KMS-11 (cell line): ENCODE data around the gene PAFAH1B1.
"Not testable (repeated sequence)": the region's sequence is repeated elsewhere in the genome, so short reads cannot be mapped to it uniquely, and the experiment has no call there.

ENCODE experiments used
- H2AFZ ChIP-seq: fragments of 200-600 bp; sonication (generic); 2 replicates; pipeline ENCODE4 v1.6.1; 2016; ENCODE audit warnings: antibody characterized with exemption, mixed run types, low read depth
- H3K27ac ChIP-seq: fragments of 200-600 bp; sonication (generic); 2 replicates; pipeline ENCODE4 v1.6.1; 2016; ENCODE audit warnings: mild to moderate bottlenecking, mixed run types
- H3K27me3 ChIP-seq: fragments of 200-600 bp; sonication (generic); 2 replicates; pipeline ENCODE4 v1.6.1; 2017; ENCODE audit warnings: mild to moderate bottlenecking, low read depth, mixed run types, moderate library complexity; ENCODE audit not compliant: insufficient read depth
- H3K36me3 ChIP-seq: fragments of 200-600 bp; sonication (generic); 2 replicates; pipeline ENCODE4 v1.6.1; 2017; ENCODE audit warnings: mild to moderate bottlenecking, mixed run types; ENCODE audit not compliant: insufficient read depth
- H3K4me1 ChIP-seq: fragments of 200-600 bp; sonication (generic); 2 replicates; pipeline ENCODE4 v1.6.1; 2016; ENCODE audit warnings: mild to moderate bottlenecking, low read depth, mixed run types; ENCODE audit not compliant: poor library complexity, severe bottlenecking
- H3K4me2 ChIP-seq: fragments of 200-600 bp; sonication (generic); 2 replicates; pipeline ENCODE4 v1.7.0; 2016; ENCODE audit warnings: mild to moderate bottlenecking, mixed run types
- H3K4me3 ChIP-seq: fragments of 200-600 bp; sonication (generic); IDR thresholded peaks from 2 replicates; pipeline ENCODE4 v1.6.1; 2017; ENCODE audit warnings: low read depth, low read length, mixed read lengths; ENCODE audit not compliant: insufficient read depth
- H3K79me2 ChIP-seq: fragments of 200-600 bp; sonication (generic); 2 replicates; pipeline ENCODE4 v1.6.1; 2016; ENCODE audit warnings: low read depth, mixed run types; ENCODE audit not compliant: insufficient read depth
- H3K9ac ChIP-seq: fragments of 200-600 bp; sonication (generic); 2 replicates; pipeline ENCODE4 v1.6.1; 2016; ENCODE audit warnings: mild to moderate bottlenecking, mixed run types
- H4K20me1 ChIP-seq: fragments of 200-600 bp; sonication (generic); 2 replicates; pipeline ENCODE4 v1.6.1; 2016; ENCODE audit warnings: mild to moderate bottlenecking, mixed run types; ENCODE audit not compliant: insufficient read depth
- CTCF ChIP-seq: fragments of 200-600 bp; sonication (generic); conservative IDR thresholded peaks from 2 replicates; pipeline ENCODE4 v1.6.1; 2017; ENCODE audit warnings: low read depth, mild to moderate bottlenecking, antibody characterized with exemption, low read length, moderate library complexity, mixed read lengths

The PAFAH1B1 gene

GRCh38 chr17:2613089-2613808 is 19.8 kb downstream of the PAFAH1B1 start:
- Histone ChIP-seq H3K36me3 (no peaks in the 10 kb centered on the region), H3K27me3 (no peaks in the 10 kb centered on the region), H4K20me1 (peaks cover 44% of the 10 kb centered on the region), H3K27ac (no peak overlapping the region), H2AFZ (no peak overlapping the region), H3K4me2 (no peak overlapping the region), H3K79me2 (peaks cover 97% of the 10 kb centered on the region), H3K4me1 (no peaks in the 10 kb centered on the region), H3K9ac (no peak overlapping the region), H3K4me3 (no peak overlapping the region)
- TF ChIP-seq CTCF: no peak

- H3K4me1 ChIP-seq: no peaks in the 10 kb centered on the region
- no peaks in the 10 kb centered on the region for H3K36me3 ChIP-seq
Observed at GRCh38 chr17:2615882-2616281, 22.4 kb downstream of the PAFAH1B1 start.

GRCh38 chr17:2621241-2621640 is 27.8 kb downstream of the PAFAH1B1 start:
- TF ChIP-seq CTCF: no peak
- Histone ChIP-seq H4K20me1 (peaks cover 16% of the 10 kb centered on the region), H2AFZ (no peak overlapping the region), H3K36me3 (no peaks in the 10 kb centered on the region), H3K27me3 (no peaks in the 10 kb centered on the region), H3K4me2 (no peak overlapping the region), H3K9ac (no peak overlapping the region), H3K4me3 (no peak overlapping the region), H3K27ac (no peak overlapping the region), H3K79me2 (peaks cover 100% of the 10 kb centered on the region), H3K4me1 (peaks cover 8% of the 10 kb centered on the region)

More at GRCh38 chr17:2615882-2616281, 22.4 kb downstream of the PAFAH1B1 start:
- Histone ChIP-seq H3K27me3 (no peaks in the 10 kb centered on the region), H4K20me1 (peaks cover 39% of the 10 kb centered on the region), H2AFZ (no peak overlapping the region), H3K79me2 (peaks cover 97% of the 10 kb centered on the region), H3K4me3 (no peak overlapping the region), H3K4me2 (no peak overlapping the region), H3K27ac (no peak overlapping the region), H3K9ac (no peak overlapping the region)
- no peak for TF ChIP-seq CTCF

GRCh38 chr17:2621951-2622405 is 28.5 kb downstream of the PAFAH1B1 start:
- Histone ChIP-seq H3K79me2 (peaks cover 100% of the 10 kb centered on the region), H4K20me1 (peaks cover 19% of the 10 kb centered on the region), H3K4me1 (peaks cover 13% of the 10 kb centered on the region)
- not testable (repeated sequence) for H2AFZ ChIP-seq, H3K36me3 ChIP-seq, H3K9ac ChIP-seq, H3K27me3 ChIP-seq, H3K4me3 ChIP-seq, H3K4me2 ChIP-seq, H3K27ac ChIP-seq

- H3K9ac ChIP-seq, H3K36me3 ChIP-seq, H3K27ac ChIP-seq, H3K4me3 ChIP-seq, H3K4me2 ChIP-seq, H3K27me3 ChIP-seq, H2AFZ ChIP-seq: not testable (repeated sequence)
- peaks cover 24% of the 10 kb centered on the region for H4K20me1 ChIP-seq
- H3K4me1 ChIP-seq: peaks cover 19% of the 10 kb centered on the region
- peaks cover 100% of the 10 kb centered on the region for H3K79me2 ChIP-seq
Observed at GRCh38 chr17:2622721-2623301, 29.4 kb downstream of the PAFAH1B1 start.
